RKO (cell line): ENCODE results near the gene HDDC3.
A peak's percentile ranks its signal among the peaks of the same experiment; 100 is the strongest.
"Not testable (repeated sequence)": the region's sequence is repeated elsewhere in the genome, so short reads cannot be mapped to it uniquely, and the experiment has no call there.

ENCODE experiments used
- DNase-seq: peaks from one replicate; pipeline ENCODE4 v3.0.0-alpha.2; 2016; ENCODE audit warnings: low spot score

The HDDC3 gene

GRCh38 chr15:90909976-90910375, 22.4 kb downstream of the HDDC3 start:
- no peak for DNase-seq

GRCh38 chr15:90909449-90909848, 22.9 kb downstream of the HDDC3 start:
- DNase-seq = not testable (repeated sequence)

- DNase-seq = no peak
Measured at GRCh38 chr15:90907838-90908507, 24.4 kb downstream of the HDDC3 start.

GRCh38 chr15:90907051-90907660, 25.2 kb downstream of the HDDC3 start:
- DNase-seq = no peak

GRCh38 chr15:90906181-90906849, 26.0 kb downstream of the HDDC3 start:
- no peak for DNase-seq

- DNase-seq = no peak
Measured at GRCh38 chr15:90905306-90906180, 26.8 kb downstream of the HDDC3 start.

GRCh38 chr15:90904746-90905145, 27.6 kb downstream of the HDDC3 start:
- DNase-seq = no peak

- DNase-seq = peak; percentile 47
Measured at GRCh38 chr15:90903733-90904536, 28.4 kb downstream of the HDDC3 start.

GRCh38 chr15:90902840-90903732, 29.3 kb downstream of the HDDC3 start, which contains the start of gene MAN2A2:
TSS of gene MAN2A2 (plus strand) at chr15:90903302. CDS start at chr15:90904208, 906 bp downstream.
- peak; percentile 82 for DNase-seq

- DNase-seq = peak; percentile 83
Measured at GRCh38 chr15:90902040-90902839, 30.1 kb downstream of the HDDC3 start.

- no peak for DNase-seq
Measured at GRCh38 chr15:90901175-90902039, 30.9 kb downstream of the HDDC3 start.

- not testable (repeated sequence) for DNase-seq
Measured at GRCh38 chr15:90897131-90897655, 35.2 kb downstream of the HDDC3 start.

- DNase-seq = peak; percentile 62
Measured at GRCh38 chr15:90895571-90896117, 36.7 kb downstream of the HDDC3 start.

GRCh38 chr15:90893175-90894090, 38.9 kb downstream of the HDDC3 start:
- no peak for DNase-seq

GRCh38 chr15:90892498-90893174, 39.7 kb downstream of the HDDC3 start:
- no peak for DNase-seq

GRCh38 chr15:90892023-90892422, 40.3 kb downstream of the HDDC3 start:
- no peak for DNase-seq
